ENCODE data around the gene PRPF40B. TPM values are rescaled to one million over a fixed set of nuclear protein-coding genes. Genes with fewer than 3 reads are reported as not detected.

PRPF40B gene
- total RNA-seq, 1 experiment from 2014 or later = 33.3 TPM

- Histone ChIP-seq H3K4me3 (ENCODE audit: low read depth, low read length) (no peak overlapping the region), H3K9me3 (no peaks in the 10 kb centered on the region), H3K36me3 (ENCODE audit: control insufficient read depth, insufficient read depth, low read length) (no peaks in the 10 kb centered on the region), H3K27me3 (replicated peaks; ENCODE audit: control insufficient read depth, insufficient read depth, low read length) (no peaks in the 10 kb centered on the region), H3K4me1 (no peaks in the 10 kb centered on the region)
- CTCF ChIA-PET = no interaction called here
- H3K27me3 Mint-ChIP-seq (ENCODE audit: insufficient read depth, unreplicated experiment) = no peaks in the 10 kb centered on the region
- H3K4me1 Mint-ChIP-seq (ENCODE audit: low read depth, unreplicated experiment) = peaks cover 9% of the 10 kb centered on the region
- DNase-seq = no peak
- POLR2A ChIA-PET = interaction anchor here (0.5 to 0.6 kb wide), 2 partner anchors 14 to 115 kb away, joined by 4 to 5 read pairs; no protein-coding TSS in a partner anchor
- H3K9me3 Mint-ChIP-seq (ENCODE audit: unreplicated experiment) = no peaks in the 10 kb centered on the region
- H3K36me3 Mint-ChIP-seq (ENCODE audit: insufficient read depth, unreplicated experiment) = no peaks in the 10 kb centered on the region
- TSS peak; percentile 10 for BruUV-seq (replicated peaks)
- no peak overlapping the region for H3K4me3 Mint-ChIP-seq (ENCODE audit: unreplicated experiment)
- intact Hi-C loops (cut with micrococcal nuclease; ENCODE audit: unreplicated experiment) = no loop called here
- TF ChIP-seq, protein P1, sequence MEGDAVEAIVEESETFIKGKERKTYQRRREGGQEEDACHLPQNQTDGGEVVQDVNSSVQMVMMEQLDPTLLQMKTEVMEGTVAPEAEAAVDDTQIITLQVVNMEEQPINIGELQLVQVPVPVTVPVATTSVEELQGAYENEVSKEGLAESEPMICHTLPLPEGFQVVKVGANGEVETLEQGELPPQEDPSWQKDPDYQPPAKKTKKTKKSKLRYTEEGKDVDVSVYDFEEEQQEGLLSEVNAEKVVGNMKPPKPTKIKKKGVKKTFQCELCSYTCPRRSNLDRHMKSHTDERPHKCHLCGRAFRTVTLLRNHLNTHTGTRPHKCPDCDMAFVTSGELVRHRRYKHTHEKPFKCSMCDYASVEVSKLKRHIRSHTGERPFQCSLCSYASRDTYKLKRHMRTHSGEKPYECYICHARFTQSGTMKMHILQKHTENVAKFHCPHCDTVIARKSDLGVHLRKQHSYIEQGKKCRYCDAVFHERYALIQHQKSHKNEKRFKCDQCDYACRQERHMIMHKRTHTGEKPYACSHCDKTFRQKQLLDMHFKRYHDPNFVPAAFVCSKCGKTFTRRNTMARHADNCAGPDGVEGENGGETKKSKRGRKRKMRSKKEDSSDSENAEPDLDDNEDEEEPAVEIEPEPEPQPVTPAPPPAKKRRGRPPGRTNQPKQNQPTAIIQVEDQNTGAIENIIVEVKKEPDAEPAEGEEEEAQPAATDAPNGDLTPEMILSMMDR (IDR thresholded peaks at IDR 0.05; ENCODE audit: insufficient read depth in 1 of 2, low read depth in 1 of 2, low read length in 1 of 2, severe bottlenecking in 1 of 2, unreplicated experiment in 1 of 2) = no peak
- H3K27ac Mint-ChIP-seq (ENCODE audit: unreplicated experiment) = no peak overlapping the region
Observed at GRCh38 chr12:49626836-49627235, 3.5 kb downstream of the PRPF40B start.

GRCh38 chr12:49627752-49628360 is 4.5 kb downstream of the PRPF40B start:
- Mint-ChIP-seq H3K27ac (ENCODE audit: unreplicated experiment) (no peak overlapping the region), H3K27me3 (ENCODE audit: insufficient read depth, unreplicated experiment) (no peaks in the 10 kb centered on the region), H3K36me3 (ENCODE audit: insufficient read depth, unreplicated experiment) (peaks cover 6% of the 10 kb centered on the region), H3K9me3 (ENCODE audit: unreplicated experiment) (no peaks in the 10 kb centered on the region), H3K4me3 (ENCODE audit: unreplicated experiment) (no peak overlapping the region), H3K4me1 (ENCODE audit: low read depth, unreplicated experiment) (peaks cover 9% of the 10 kb centered on the region)
- no peaks in the 10 kb centered on the region for H3K9me3 ChIP-seq
- no peak for DNase-seq
- no peaks in the 10 kb centered on the region for H3K36me3 ChIP-seq (ENCODE audit: control insufficient read depth, insufficient read depth, low read length)
- TF ChIP-seq, protein P1 (IDR thresholded peaks at IDR 0.05; ENCODE audit: insufficient read depth in 1 of 2, low read depth in 1 of 2, low read length in 1 of 2, severe bottlenecking in 1 of 2, unreplicated experiment in 1 of 2) = no peak
- POLR2A ChIA-PET = no interaction called here
- no peaks in the 10 kb centered on the region for H3K4me1 ChIP-seq
- CTCF ChIA-PET = interaction anchor here (1.1 kb wide), 1 partner anchor 74 kb away, joined by 3 read pairs; no protein-coding TSS in a partner anchor
- intact Hi-C loops (cut with micrococcal nuclease; ENCODE audit: unreplicated experiment) = no loop called here
- BruUV-seq (replicated peaks) = no TSS peak
- H3K4me3 ChIP-seq (ENCODE audit: low read depth, low read length) = no peak overlapping the region
- H3K27me3 ChIP-seq (replicated peaks; ENCODE audit: control insufficient read depth, insufficient read depth, low read length) = no peaks in the 10 kb centered on the region

GRCh38 chr12:49631336-49631907 is 8.1 kb downstream of the PRPF40B start:
- no peaks in the 10 kb centered on the region for H3K4me1 ChIP-seq
- H3K9me3 Mint-ChIP-seq (ENCODE audit: unreplicated experiment) = no peaks in the 10 kb centered on the region
- H3K4me1 Mint-ChIP-seq (ENCODE audit: low read depth, unreplicated experiment) = no peaks in the 10 kb centered on the region
- no peaks in the 10 kb centered on the region for H3K27me3 Mint-ChIP-seq (ENCODE audit: insufficient read depth, unreplicated experiment)
- peak in 1 of 2 experiments; percentile 18 for DNase-seq
- H3K27ac Mint-ChIP-seq (ENCODE audit: unreplicated experiment) = no peak overlapping the region
- intact Hi-C loops (cut with micrococcal nuclease; ENCODE audit: unreplicated experiment) = no loop called here
- no peak overlapping the region for H3K4me3 Mint-ChIP-seq (ENCODE audit: unreplicated experiment)
- H3K9me3 ChIP-seq = no peaks in the 10 kb centered on the region
- peaks cover 12% of the 10 kb centered on the region for H3K36me3 Mint-ChIP-seq (ENCODE audit: insufficient read depth, unreplicated experiment)
- TF ChIP-seq, protein P1 (IDR thresholded peaks at IDR 0.05; ENCODE audit: insufficient read depth in 1 of 2, low read depth in 1 of 2, low read length in 1 of 2, severe bottlenecking in 1 of 2, unreplicated experiment in 1 of 2) = no peak
- CTCF ChIA-PET = interaction anchor here (1.1 kb wide), 1 partner anchor 110 kb away, joined by 3 read pairs; the partner anchor contains the start of gene TMBIM6
- no peaks in the 10 kb centered on the region; the same call in 1 of the 2 replicates for H3K36me3 ChIP-seq (ENCODE audit: control insufficient read depth, insufficient read depth, low read length)
- no peaks in the 10 kb centered on the region for H3K27me3 ChIP-seq (replicated peaks; ENCODE audit: control insufficient read depth, insufficient read depth, low read length)
- POLR2A ChIA-PET = no interaction called here
- no peak overlapping the region for H3K4me3 ChIP-seq (ENCODE audit: low read depth, low read length)
- BruUV-seq (replicated peaks) = no TSS peak
